Naive B cell (primary cell): ENCODE measurements around the gene CTSC. TPM values are rescaled to one million over a fixed set of nuclear protein-coding genes. Genes with fewer than 3 reads are reported as not detected.

Experiments
- ATAC-seq, 2 donors: fragments of 150-1000 bp; cut with Tn5 transposase; 2 replicates each; pipeline ENCODE4 v1.10.0; 2021; ENCODE audit warnings: low read depth in 2 of 2, mild to moderate bottlenecking in 2 of 2, moderate library complexity in 2 of 2
- DNase-seq: peaks from one replicate; pipeline ENCODE4 v3.0.0; 2022
- H3K27ac Mint-ChIP-seq, 6 donors: one replicate each; pipeline ENCODE4 v1.8.0; 2020 to 2022; ENCODE audit warnings: mild to moderate bottlenecking in 6 of 6, mixed read lengths in 6 of 6, moderate library complexity in 5 of 6, inconsistent platforms in 2 of 6
- H3K27me3 Mint-ChIP-seq, 3 donors: one replicate each; pipeline ENCODE4 v1.8.0; 2021 to 2022; ENCODE audit warnings: mixed read lengths in 3 of 3, mild to moderate bottlenecking in 1 of 3
- H3K36me3 Mint-ChIP-seq, 2 donors: one replicate each; pipeline ENCODE4 v1.8.0; 2020 to 2022; ENCODE audit warnings: mixed read lengths in 2 of 2, inconsistent platforms in 1 of 2, mild to moderate bottlenecking in 1 of 2
- H3K4me1 Mint-ChIP-seq, 3 donors: one replicate each; pipeline ENCODE4 v1.8.0; 2020 to 2022; ENCODE audit warnings: mixed read lengths in 3 of 3, inconsistent platforms in 1 of 3, mild to moderate bottlenecking in 1 of 3, moderate library complexity in 1 of 3
- H3K4me3 Mint-ChIP-seq, 8 donors: one replicate each; pipeline ENCODE4 v1.8.0; 2020 to 2022; ENCODE audit warnings: mild to moderate bottlenecking in 8 of 8, mixed read lengths in 8 of 8, moderate library complexity in 8 of 8, inconsistent platforms in 2 of 8
- H3K9me3 Mint-ChIP-seq, 7 donors: one replicate each; pipeline ENCODE4 v1.8.0; 2020 to 2022; ENCODE audit warnings: mixed read lengths in 7 of 7, mild to moderate bottlenecking in 5 of 7, inconsistent platforms in 2 of 7, moderate library complexity in 1 of 7
- polyA plus RNA-seq, 6 donors: library from polyadenylated mRNA; unstranded; fragments of 300-500 nt; fragmentation: Illumina TruSeq; gene quantifications; one replicate each; pipeline ENCODE4 v1.2.3, GENCODE V29; 2021; ENCODE audit warnings: low read depth in 6 of 6

Gene CTSC
- polyA plus RNA-seq, 6 donors from 2014 or later = 32.5 to 65.6 (median 39.0) TPM

DNA sequence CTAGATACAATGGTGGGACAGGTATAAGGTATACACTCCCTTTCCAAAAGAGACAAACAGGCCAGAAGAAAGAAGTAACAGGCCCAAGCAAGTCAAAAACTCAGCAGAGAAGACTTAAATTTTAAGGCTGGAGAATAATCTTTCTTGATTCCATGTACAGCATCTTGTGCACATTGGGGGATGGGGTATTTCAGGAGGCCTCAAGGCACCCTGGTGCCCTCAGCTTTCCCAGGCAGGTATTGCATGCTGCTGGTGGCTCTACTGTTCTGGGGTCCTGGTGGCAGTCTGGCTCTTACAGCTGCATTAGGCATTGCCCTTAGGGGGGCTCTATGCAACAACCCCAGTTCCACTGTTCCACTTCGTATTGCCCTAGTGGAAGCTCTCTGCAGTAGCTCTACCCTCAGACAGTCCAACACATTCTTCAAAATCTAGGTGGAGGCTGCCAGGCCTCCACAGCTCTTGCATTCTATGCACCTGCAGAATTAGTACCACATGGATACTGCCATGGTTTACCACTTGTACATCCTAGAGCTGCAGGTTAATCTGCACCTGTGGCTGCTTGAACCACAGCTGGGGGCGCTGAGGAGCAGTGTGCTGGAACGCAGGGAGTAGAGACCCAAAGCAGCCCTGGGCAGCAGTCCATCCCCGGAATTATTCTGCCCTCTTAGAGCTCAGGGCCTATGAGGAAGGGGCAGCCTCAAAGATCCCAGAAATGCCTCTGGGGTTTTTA lies 4.2 kb upstream of the CTSC start:
- Mint-ChIP-seq H3K4me3 (no peak overlapping the region), H3K27me3 (no peaks in the 10 kb centered on the region), H3K9me3 (no peaks in the 10 kb centered on the region), H3K27ac (no peak overlapping the region), H3K36me3 (no peaks in the 10 kb centered on the region), H3K4me1 (peaks cover 14 to 25% (median 25%) of the 10 kb centered on the region in 3 donors)
- ATAC-seq = no peak
- no peak for DNase-seq

DNA sequence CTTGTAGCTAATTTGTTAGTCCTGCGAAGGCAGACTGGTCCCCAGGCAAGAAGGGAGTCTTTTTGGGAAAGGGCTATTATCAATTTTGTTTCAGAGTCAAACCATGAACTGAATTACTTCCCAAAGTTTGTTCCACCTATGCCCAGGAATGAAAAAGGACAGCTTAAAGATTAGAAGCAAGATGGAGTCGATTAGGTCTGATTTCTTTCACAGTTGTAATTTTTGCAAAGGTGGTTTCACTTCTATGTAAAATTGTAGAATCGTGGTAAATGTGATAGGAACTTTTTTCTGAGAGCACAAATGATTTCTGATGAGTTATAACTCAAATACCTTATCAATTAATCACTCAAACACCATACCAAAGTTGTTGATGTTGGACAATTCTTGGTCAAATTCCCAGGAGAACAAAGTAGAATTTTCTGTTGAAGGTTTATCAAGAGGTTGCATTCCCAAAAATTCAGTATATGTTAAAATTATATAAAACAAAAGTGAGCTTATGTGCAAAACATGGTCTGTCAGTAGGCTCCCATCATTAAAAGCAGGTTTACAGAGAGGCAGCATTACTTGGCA lies 2.9 kb upstream of the CTSC start:
- Mint-ChIP-seq H3K4me1 (peaks cover 14 to 36% (median 25%) of the 10 kb centered on the region in 3 donors), H3K27ac (peak overlapping the region in 2 of 6 donors; percentile 85 to 86), H3K4me3 (peak overlapping the region in 1 of 8 donors; percentile 88), H3K27me3 (no peaks in the 10 kb centered on the region), H3K9me3 (no peaks in the 10 kb centered on the region), H3K36me3 (no peaks in the 10 kb centered on the region)
- ATAC-seq (no peak), DNase-seq (no peak)

DNA sequence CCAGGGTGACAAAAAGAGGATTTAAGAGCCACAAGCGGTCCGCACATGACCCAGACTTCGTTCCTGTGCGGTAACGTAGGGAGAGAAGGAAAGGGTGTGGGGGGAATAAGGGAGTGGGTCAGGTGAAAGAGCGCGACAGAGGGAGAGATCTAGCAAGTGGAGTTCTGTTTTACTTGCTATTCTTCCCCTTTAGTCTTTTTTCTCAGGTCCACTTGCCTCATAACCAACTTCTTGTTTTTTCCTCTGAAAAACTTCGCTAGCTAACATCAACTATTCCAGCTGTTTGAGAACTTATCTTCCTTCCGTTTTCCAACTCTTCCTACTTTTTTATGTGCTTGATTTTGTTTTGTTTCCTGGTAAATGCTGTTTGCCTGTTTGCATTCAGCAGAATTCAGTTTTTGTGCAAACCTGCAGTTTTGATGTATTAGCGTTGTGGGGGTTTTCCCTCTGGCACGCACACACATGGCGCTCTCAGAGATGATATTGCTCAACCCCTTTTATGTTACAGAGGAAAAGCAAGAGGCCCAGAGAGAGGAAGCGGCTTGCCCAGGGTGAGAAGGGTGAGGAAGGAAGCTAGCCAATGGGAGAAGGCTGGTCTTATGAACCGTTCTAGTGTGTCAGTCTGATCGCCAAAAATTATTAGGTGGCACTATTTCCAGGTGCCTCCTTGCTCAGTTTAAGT lies 592 bp upstream of the CTSC start:
- H3K27me3 Mint-ChIP-seq = no peaks in the 10 kb centered on the region
- peaks cover 17 to 46% (median 25%) of the 10 kb centered on the region in 3 donors for H3K4me1 Mint-ChIP-seq
- H3K36me3 Mint-ChIP-seq = peaks cover 0 to 8% of the 10 kb centered on the region in 2 donors
- ATAC-seq = peak; percentile 56 to 71
- no peaks in the 10 kb centered on the region for H3K9me3 Mint-ChIP-seq
- H3K4me3 Mint-ChIP-seq = peak overlapping the region; percentile 88 to 100 (median 99)
- peak; percentile 35 for DNase-seq
- peak overlapping the region; percentile 49 to 97 (median 91) for H3K27ac Mint-ChIP-seq

DNA sequence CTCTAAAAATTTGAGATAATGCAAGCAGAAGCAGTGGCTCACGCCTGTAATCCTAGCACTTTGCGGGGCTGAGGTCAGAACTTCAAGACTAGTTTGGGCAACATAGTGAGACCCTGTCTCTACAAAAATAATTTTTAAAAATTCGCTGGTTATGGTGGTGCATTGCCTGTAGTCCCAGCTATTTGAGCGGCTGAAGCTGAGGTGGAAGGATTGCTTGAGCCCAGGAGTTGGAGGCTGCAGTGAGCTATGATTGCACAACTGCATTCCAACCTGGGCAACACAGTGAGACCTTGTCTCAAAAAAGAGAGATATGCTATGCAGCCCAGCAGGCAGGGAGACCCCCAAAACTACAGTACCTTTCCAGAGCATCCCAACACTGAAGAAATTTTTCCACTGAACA lies 2.3 kb downstream of the CTSC start:
- DNase-seq (no peak), ATAC-seq (no peak)
- Mint-ChIP-seq H3K27me3 (no peaks in the 10 kb centered on the region), H3K9me3 (no peaks in the 10 kb centered on the region), H3K27ac (peak overlapping the region in 2 of 6 donors; percentile 33 to 75), H3K4me3 (peak overlapping the region in 7 of 8 donors; percentile 47 to 89 (median 75)), H3K4me1 (peaks cover 17 to 53% (median 24%) of the 10 kb centered on the region in 3 donors), H3K36me3 (peaks cover 7 to 28% of the 10 kb centered on the region in 2 donors)

DNA sequence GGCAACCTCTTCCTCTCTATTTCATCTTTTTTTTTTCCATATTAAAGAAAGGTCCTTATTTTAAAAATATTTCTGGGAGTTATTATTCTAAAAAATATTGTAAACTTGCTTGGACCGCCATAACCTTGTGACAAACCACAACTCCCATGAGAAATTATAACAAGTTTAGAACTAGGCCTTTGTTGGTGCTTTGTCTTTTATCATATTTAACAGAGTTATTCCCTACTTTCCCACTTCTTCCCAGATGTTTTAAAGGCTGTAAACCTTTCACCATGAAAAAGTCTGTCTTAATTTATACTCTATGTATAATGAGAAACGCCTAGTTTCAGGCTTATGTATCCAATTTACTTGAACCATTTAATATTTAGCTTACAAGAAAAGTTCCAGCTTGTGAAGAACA lies 3.7 kb downstream of the CTSC start:
- Mint-ChIP-seq H3K27ac (no peak overlapping the region), H3K36me3 (peaks cover 7 to 28% of the 10 kb centered on the region in 2 donors), H3K27me3 (no peaks in the 10 kb centered on the region), H3K9me3 (no peaks in the 10 kb centered on the region), H3K4me1 (peaks cover 13 to 49% (median 19%) of the 10 kb centered on the region in 3 donors), H3K4me3 (no peak overlapping the region)
- DNase-seq = no peak
- no peak for ATAC-seq

DNA sequence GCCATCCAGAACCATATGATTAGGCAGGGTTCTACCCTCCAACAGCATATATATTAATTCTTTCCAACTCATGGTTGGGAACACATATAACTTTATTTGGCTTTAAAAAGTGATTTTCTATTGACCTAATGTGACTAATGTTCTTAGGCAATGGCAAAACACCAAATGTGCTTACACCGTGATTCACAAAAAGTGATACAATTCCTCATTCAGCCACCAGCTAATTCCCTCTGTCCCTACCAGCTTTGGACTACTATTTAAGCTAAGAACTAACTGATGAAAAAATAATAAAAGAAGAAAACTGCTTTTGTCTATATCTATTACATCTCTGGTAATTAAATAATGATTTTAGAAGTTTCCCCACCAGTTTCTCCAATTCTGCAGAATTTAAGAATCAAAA lies 4.7 kb downstream of the CTSC start:
- Mint-ChIP-seq H3K9me3 (no peaks in the 10 kb centered on the region), H3K4me1 (peaks cover 12 to 49% (median 17%) of the 10 kb centered on the region in 3 donors), H3K4me3 (no peak overlapping the region), H3K27me3 (no peaks in the 10 kb centered on the region), H3K36me3 (peaks cover 7 to 28% of the 10 kb centered on the region in 2 donors), H3K27ac (no peak overlapping the region)
- ATAC-seq (no peak), DNase-seq (no peak)

DNA sequence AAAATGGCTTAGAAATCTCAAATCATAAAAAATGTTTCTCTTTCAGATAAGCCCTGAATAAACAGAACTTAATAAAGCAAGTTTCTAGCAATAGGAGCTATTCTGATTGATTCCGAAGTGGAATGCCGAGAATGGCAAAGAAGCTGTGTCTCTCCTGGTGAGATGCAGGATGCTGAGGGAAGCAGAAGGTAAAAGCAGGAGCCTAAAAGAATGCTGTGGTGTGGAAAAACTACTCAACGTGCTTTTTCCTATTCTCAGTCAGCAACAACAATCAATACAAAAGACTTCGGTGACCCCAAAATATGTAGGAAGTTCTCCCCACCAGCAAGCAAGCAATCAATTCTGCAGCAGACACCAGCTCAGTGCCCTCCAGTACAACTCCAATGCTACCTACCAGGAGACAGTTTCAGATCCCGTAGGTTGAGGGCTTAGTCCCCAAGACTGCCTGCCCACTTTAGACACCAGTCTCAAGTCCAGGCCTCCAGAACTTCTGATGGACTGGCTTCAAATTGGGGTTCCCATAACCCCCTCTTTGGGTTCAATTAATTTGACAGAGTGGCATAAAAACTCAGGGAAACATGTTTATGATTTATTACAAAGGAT lies 6.6 kb downstream of the CTSC start:
- Mint-ChIP-seq H3K27me3 (no peaks in the 10 kb centered on the region), H3K4me3 (no peak overlapping the region), H3K9me3 (no peaks in the 10 kb centered on the region), H3K27ac (peak overlapping the region in 2 of 6 donors; percentile 5 to 65), H3K4me1 (peaks cover 21 to 51% (median 25%) of the 10 kb centered on the region in 3 donors), H3K36me3 (peaks cover 7 to 28% of the 10 kb centered on the region in 2 donors)
- ATAC-seq (no peak), DNase-seq (no peak)

DNA sequence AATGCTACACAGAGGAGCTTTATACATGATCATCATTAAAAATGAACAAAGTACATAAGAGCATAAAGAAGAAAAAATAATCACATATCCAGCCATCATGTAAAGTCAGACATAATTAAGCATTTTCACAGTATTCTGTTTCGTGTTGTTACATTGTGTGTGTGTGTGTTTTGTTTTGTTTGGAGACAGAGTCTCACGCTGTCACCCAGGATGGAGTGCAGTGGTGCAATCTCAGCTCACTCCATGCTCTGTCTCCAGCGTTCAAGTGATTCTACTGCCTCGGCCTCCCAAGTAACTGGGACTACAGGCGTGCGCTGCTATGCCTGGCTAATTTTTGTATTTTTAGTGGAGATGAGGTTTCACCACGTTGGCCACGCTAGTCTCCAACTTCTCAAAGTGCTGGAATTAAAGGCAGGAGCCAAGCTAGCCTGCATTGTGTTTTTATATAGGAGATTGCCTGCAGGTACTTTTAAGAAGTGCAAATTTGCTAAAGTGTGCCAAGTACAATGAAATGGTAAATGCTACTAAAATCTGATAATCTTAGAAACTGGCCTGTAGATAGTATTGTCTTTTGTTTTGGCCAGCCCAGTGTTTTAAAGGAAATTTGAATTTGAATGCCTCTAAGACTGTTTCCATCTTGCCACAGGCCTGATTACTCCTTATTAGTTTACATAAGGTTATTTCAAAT lies 7.8 kb downstream of the CTSC start:
- H3K27ac Mint-ChIP-seq = peak overlapping the region in 2 of 6 donors; percentile 62 to 95
- ATAC-seq = no peak
- no peaks in the 10 kb centered on the region for H3K9me3 Mint-ChIP-seq
- no peaks in the 10 kb centered on the region for H3K27me3 Mint-ChIP-seq
- peaks cover 7 to 34% of the 10 kb centered on the region in 2 donors for H3K36me3 Mint-ChIP-seq
- H3K4me3 Mint-ChIP-seq = peak overlapping the region in 1 of 8 donors; percentile 65
- no peak for DNase-seq
- H3K4me1 Mint-ChIP-seq = peaks cover 14 to 45% (median 29%) of the 10 kb centered on the region in 3 donors

DNA sequence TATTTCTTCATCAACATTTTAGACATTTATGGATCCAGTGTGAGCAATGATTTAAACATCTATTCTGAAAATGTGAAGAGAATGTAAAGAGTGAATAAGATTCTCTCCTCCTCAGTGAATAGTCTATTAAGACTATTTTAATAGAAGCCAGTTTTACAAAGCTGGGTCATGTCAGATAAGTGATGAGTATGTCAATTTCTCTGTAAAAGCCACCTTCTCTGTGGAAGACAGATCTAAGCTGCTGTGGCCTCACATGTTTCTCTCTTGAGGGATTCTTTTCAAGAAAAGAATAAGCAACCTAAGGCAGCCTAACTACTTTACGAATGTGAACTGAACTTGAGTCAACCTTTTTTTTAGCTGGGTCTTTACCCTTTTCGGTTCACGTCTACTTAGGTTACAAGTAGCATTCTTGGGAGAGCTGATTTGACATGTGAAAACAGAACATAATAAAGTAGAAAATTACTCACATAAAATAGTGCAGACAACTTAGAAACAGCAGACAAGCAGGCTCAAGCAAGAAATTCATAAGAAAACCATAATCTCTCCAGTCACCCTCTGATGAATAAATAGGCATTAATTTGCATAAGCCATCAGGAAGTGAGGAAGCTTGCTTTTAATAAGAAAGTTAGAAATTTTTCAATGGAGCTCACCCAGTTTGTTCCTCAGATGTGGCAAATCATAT lies 9.9 kb downstream of the CTSC start:
- Mint-ChIP-seq H3K36me3 (peaks cover 7 to 31% of the 10 kb centered on the region in 2 donors), H3K4me3 (peak overlapping the region in 1 of 8 donors; percentile 25), H3K27ac (peak overlapping the region in 3 of 6 donors; percentile 20 to 56 (median 28)), H3K4me1 (peaks cover 18 to 44% (median 41%) of the 10 kb centered on the region in 3 donors), H3K9me3 (no peaks in the 10 kb centered on the region), H3K27me3 (no peaks in the 10 kb centered on the region)
- no peak for DNase-seq
- no peak for ATAC-seq

DNA sequence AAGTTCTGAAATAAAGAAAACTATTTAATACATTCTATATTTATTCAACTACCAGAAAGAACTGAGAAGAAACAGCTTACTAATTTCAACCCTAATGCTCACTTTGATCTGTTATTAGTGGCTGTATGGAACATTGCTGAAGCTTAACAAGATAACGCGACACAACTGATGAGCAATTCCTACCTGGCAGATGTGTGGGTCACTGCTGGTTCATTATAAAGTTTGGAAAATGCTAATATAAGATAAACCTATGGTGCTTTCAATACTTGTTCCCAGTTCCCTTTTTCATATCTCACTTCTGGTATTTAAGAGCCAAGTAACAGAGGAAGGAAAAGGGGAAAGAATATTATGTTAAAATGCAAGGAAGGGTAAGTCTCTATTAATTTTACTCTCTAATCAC lies 10.5 kb downstream of the CTSC start:
- Mint-ChIP-seq H3K27me3 (no peaks in the 10 kb centered on the region), H3K9me3 (peaks cover 0 to under 1% (median 0%) of the 10 kb centered on the region in 7 donors), H3K36me3 (peaks cover 10 to 32% of the 10 kb centered on the region in 2 donors), H3K4me1 (peaks cover 18 to 46% (median 44%) of the 10 kb centered on the region in 3 donors), H3K4me3 (no peak overlapping the region), H3K27ac (peak overlapping the region in 2 of 6 donors; percentile 28 to 53)
- DNase-seq (no peak), ATAC-seq (peak; percentile 16 to 56)

DNA sequence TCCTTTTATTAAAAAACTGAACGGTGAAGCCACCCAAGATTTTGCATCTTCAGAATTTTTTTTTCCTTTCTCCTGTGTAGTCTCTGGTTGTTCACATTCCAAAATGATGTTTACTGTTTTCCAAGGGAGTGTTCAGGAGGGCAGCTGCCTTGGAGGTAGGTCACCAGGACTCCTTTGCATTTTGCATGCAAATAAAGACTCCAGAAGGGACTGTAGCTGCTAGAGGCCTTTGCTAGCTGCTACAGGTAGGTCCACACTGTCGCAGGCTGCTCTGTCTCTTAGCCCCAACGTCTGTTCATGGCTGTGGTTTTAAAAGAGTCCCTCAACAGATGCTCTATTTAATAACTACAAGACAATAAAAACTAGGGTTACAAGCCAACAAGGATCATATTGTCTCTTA lies 11.4 kb downstream of the CTSC start:
- DNase-seq (no peak), ATAC-seq (no peak)
- peaks cover 12 to 35% of the 10 kb centered on the region in 2 donors for H3K36me3 Mint-ChIP-seq
- peaks cover 18 to 46% (median 40%) of the 10 kb centered on the region in 3 donors for H3K4me1 Mint-ChIP-seq
- H3K4me3 Mint-ChIP-seq = no peak overlapping the region
- H3K27me3 Mint-ChIP-seq = no peaks in the 10 kb centered on the region
- H3K9me3 Mint-ChIP-seq = peaks cover 0 to 3% (median 0%) of the 10 kb centered on the region in 7 donors
- no peak overlapping the region for H3K27ac Mint-ChIP-seq

DNA sequence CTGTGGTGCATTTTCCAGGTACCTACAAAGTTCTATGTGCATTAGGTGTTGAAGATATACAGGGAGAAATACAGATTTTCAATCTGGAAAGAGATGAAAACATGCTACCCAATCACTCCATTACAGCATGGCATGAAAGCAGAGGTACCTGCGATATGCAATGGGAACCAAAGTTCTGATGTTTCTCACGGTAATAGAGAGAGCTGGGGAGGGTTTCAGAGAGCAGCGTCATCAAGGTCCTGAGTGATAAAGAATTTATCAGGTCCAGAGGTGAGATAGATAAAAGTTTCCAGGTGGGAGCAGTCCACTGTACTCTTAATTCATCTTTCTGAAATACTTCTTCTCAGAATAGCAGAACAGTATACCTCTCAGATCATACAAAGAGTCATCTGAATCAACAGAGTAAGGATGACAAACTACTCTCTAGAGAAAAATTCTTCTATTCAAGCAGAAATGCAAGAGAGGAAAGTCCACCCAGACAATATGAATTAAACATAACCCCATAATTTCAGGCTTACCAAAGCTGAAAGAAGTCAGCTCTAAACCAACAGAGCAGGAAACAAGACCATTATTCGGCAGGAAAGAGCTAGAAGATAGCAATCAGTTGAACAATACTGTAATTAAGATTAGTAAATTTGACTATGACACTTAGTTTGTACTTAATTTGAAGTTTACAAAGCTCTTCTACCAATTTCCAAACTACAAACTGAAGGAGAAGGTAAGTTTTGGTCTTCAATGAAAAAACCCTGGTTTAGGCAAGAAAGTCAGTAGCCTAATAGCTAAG lies 12.8 kb downstream of the CTSC start:
- H3K9me3 Mint-ChIP-seq = peaks cover 0 to 3% (median 0%) of the 10 kb centered on the region in 7 donors
- DNase-seq (no peak), ATAC-seq (no peak)
- peaks cover 18 to 50% (median 33%) of the 10 kb centered on the region in 3 donors for H3K4me1 Mint-ChIP-seq
- no peak overlapping the region for H3K4me3 Mint-ChIP-seq
- no peak overlapping the region for H3K27ac Mint-ChIP-seq
- peaks cover 12 to 33% of the 10 kb centered on the region in 2 donors for H3K36me3 Mint-ChIP-seq
- no peaks in the 10 kb centered on the region for H3K27me3 Mint-ChIP-seq
